Central memory CD8-positive, alpha-beta T cell (primary cell): ENCODE results near the gene SEPTIN10.
"Not testable (repeated sequence)": the region's sequence is repeated elsewhere in the genome, so short reads cannot be mapped to it uniquely, and the experiment has no call there.

Experiments
- ATAC-seq: fragments of 150-1000 bp; cut with Tn5 transposase; replicated peaks from 2 replicates; pipeline ENCODE4 v1.10.0; 2022; ENCODE audit warnings: mild to moderate bottlenecking, moderate FRiP score, moderate number of reproducible peaks; ENCODE audit not compliant: poor library complexity, severe bottlenecking; ENCODE audit errors: extremely low read depth
- DNase-seq, 2 donors: peaks; one replicate each; pipeline ENCODE4 v3.0.0; 2021; ENCODE audit warnings: low spot score in 2 of 2
- H3K27ac Mint-ChIP-seq: one replicate; pipeline ENCODE4 v1.8.0; 2022; ENCODE audit warnings: low read depth, mild to moderate bottlenecking, moderate library complexity, mixed read lengths
- H3K27me3 Mint-ChIP-seq: one replicate; pipeline ENCODE4 v1.8.0; 2022; ENCODE audit warnings: mixed read lengths
- H3K36me3 Mint-ChIP-seq: one replicate; pipeline ENCODE4 v1.8.0; 2022; ENCODE audit warnings: mild to moderate bottlenecking, moderate library complexity, mixed read lengths; ENCODE audit not compliant: insufficient read depth
- H3K4me1 Mint-ChIP-seq: one replicate; pipeline ENCODE4 v1.8.0; 2022; ENCODE audit warnings: mixed read lengths
- H3K4me3 Mint-ChIP-seq: one replicate; pipeline ENCODE4 v1.8.0; 2022; ENCODE audit warnings: mild to moderate bottlenecking, moderate library complexity, mixed read lengths
- H3K9me3 Mint-ChIP-seq: one replicate; pipeline ENCODE4 v1.8.0; 2022; ENCODE audit warnings: mixed read lengths

The SEPTIN10 gene

GRCh38 chr2:109547280-109547679, 66.5 kb downstream of the SEPTIN10 start:
- H3K36me3 Mint-ChIP-seq: no peaks in the 10 kb centered on the region
- H3K27me3 Mint-ChIP-seq: peaks cover 20% of the 10 kb centered on the region
- no peaks in the 10 kb centered on the region for H3K9me3 Mint-ChIP-seq
- no peak overlapping the region for H3K4me3 Mint-ChIP-seq
- no peak for ATAC-seq
- no peak overlapping the region for H3K27ac Mint-ChIP-seq
- no peaks in the 10 kb centered on the region for H3K4me1 Mint-ChIP-seq
- no peak for DNase-seq

GRCh38 chr2:109545828-109546713, 67.7 kb downstream of the SEPTIN10 start:
- H3K27me3 Mint-ChIP-seq: peaks cover 28% of the 10 kb centered on the region
- peak in 1 of 2 donors; percentile 42 for DNase-seq
- no peaks in the 10 kb centered on the region for H3K36me3 Mint-ChIP-seq
- no peak overlapping the region for H3K4me3 Mint-ChIP-seq
- no peak overlapping the region for H3K27ac Mint-ChIP-seq
- H3K9me3 Mint-ChIP-seq: no peaks in the 10 kb centered on the region
- peak; percentile 60 for ATAC-seq
- H3K4me1 Mint-ChIP-seq: no peaks in the 10 kb centered on the region

GRCh38 chr2:109542384-109542783, 71.4 kb downstream of the SEPTIN10 start:
- H3K4me3 Mint-ChIP-seq: no peak overlapping the region
- ATAC-seq (no peak), DNase-seq (no peak)
- no peaks in the 10 kb centered on the region for H3K36me3 Mint-ChIP-seq
- no peak overlapping the region for H3K27ac Mint-ChIP-seq
- no peaks in the 10 kb centered on the region for H3K9me3 Mint-ChIP-seq
- H3K4me1 Mint-ChIP-seq: no peaks in the 10 kb centered on the region
- H3K27me3 Mint-ChIP-seq: peaks cover 28% of the 10 kb centered on the region

DNA sequence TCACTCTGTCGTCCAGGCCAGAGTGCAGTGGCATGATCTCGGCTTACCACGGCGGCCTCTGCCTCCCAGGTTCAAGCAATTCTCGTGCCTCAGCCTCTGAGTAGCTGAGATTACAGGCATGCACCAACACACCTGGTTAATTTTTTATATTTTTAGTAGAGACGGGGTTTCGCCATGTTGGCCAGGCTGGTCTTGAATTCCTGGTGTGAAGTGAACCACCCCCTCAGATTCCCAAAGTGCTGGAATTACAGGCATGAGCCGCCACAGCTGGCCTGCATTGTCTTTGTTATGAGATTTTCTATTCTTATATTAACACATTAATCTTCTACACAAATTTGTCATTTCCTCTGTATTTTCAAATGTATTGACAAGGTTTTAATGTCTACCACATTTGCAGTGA, 75.2 kb downstream of the SEPTIN10 start:
- Mint-ChIP-seq H3K27ac (no peak overlapping the region), H3K27me3 (peaks cover 29% of the 10 kb centered on the region), H3K9me3 (no peaks in the 10 kb centered on the region), H3K4me3 (no peak overlapping the region), H3K36me3 (no peaks in the 10 kb centered on the region), H3K4me1 (no peaks in the 10 kb centered on the region)
- ATAC-seq (no peak), DNase-seq (no peak)

DNA sequence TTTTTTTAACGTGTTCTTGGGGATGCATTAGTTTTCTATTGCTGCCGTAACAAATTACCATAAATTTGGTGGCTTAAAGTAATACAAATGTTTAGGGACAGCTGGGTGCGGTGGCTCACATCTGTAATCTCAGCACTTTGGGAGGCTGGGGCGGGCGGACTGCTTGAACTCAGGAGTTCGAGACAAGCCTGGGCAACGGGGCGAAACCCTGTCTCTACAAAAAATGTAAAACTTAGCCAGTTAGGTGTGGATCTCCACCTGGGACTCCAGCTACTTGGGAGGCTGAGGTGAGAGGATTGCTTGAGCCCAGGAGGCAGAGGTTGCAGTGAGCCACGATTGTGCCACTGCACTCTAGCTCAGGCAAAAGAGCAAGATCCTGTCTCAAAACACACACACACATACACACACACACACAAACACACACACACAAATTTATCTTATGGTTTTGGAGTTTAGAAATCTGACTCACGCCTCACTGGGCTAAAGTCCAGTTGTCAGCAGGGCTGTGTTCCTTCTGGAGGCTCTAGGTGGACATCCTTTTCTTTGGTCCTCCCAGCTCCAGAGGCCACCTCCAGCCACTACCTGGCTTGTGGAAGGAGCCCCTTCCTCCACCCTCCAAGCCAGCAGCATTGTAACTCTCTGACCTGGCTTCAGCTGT, 76.1 kb downstream of the SEPTIN10 start:
- Mint-ChIP-seq H3K27me3 (peaks cover 32% of the 10 kb centered on the region), H3K27ac (no peak overlapping the region), H3K9me3 (no peaks in the 10 kb centered on the region), H3K36me3 (no peaks in the 10 kb centered on the region), H3K4me3 (no peak overlapping the region), H3K4me1 (no peaks in the 10 kb centered on the region)
- DNase-seq (no peak), ATAC-seq (no peak)

DNA sequence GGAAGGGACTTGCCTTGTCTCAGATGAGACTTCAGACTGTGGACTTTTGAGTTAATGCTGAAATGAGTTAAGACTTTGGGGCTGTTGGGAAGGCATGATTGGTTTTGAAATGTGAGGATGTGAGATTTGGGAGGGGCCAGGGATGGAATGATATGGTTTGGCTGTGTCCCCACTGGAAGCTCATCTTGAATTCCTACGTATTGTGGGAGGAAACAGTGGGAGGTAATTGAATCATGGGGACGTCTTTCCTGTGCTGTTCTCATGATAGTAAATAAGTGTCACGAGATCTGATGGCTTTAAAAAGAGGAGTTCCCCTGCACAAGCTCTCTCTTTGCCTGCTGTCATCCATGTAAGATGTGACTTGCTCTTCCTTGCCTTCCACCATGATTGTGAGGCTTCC, 77.2 kb downstream of the SEPTIN10 start:
- not testable (repeated sequence) for ATAC-seq, H3K27ac Mint-ChIP-seq, H3K4me3 Mint-ChIP-seq, H3K36me3 Mint-ChIP-seq, H3K9me3 Mint-ChIP-seq, H3K4me1 Mint-ChIP-seq, DNase-seq
- peaks cover 37% of the 10 kb centered on the region for H3K27me3 Mint-ChIP-seq

DNA sequence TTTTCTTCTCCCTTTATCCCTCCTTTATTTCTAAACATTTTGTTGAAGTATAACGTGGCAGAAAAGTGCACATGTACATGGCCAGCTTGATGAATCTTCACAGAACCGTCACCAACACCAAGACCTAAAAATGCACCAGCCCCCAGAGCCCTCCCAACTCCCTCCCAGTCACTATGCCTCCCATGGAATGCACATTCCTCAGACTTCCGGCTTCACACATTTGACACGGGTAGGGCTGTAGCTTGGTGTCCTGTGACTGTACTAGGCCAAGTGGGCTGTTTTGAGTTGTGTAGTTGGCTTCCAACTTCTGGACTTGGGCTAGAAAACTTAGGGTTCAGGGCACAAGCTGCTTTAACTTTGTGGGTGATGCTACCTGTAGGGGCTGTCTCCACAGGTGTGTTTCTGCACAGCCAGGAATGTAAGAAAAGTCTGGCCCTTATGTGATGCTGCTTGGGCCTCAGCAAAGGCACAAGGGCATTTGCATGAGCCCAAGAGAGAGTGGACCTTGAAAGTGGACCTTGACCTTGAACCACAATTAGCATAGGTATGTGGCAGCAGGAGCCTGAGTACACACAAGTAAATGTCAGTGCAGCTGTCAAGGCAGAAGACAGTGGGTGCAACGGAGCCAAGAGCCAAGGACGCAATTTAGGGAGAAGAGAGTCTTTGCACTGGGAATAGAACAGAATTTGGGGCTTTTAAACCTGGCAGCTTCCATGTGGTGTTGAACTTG, 78.4 kb downstream of the SEPTIN10 start:
- H3K4me3 Mint-ChIP-seq: no peak overlapping the region
- H3K36me3 Mint-ChIP-seq: no peaks in the 10 kb centered on the region
- DNase-seq (no peak), ATAC-seq (no peak)
- H3K4me1 Mint-ChIP-seq: no peaks in the 10 kb centered on the region
- no peaks in the 10 kb centered on the region for H3K9me3 Mint-ChIP-seq
- peaks cover 38% of the 10 kb centered on the region for H3K27me3 Mint-ChIP-seq
- no peak overlapping the region for H3K27ac Mint-ChIP-seq

- Mint-ChIP-seq H3K4me1 (no peaks in the 10 kb centered on the region), H3K9me3 (no peaks in the 10 kb centered on the region), H3K27me3 (peaks cover 52% of the 10 kb centered on the region), H3K4me3 (no peak overlapping the region), H3K27ac (no peak overlapping the region), H3K36me3 (no peaks in the 10 kb centered on the region)
- DNase-seq (no peak), ATAC-seq (no peak)
Measured at GRCh38 chr2:109533823-109534222, 79.9 kb downstream of the SEPTIN10 start.

GRCh38 chr2:109532728-109533076, 81.1 kb downstream of the SEPTIN10 start:
- Mint-ChIP-seq H3K4me3 (no peak overlapping the region), H3K27ac (no peak overlapping the region), H3K4me1 (no peaks in the 10 kb centered on the region), H3K36me3 (peaks cover 4% of the 10 kb centered on the region), H3K9me3 (no peaks in the 10 kb centered on the region), H3K27me3 (peaks cover 63% of the 10 kb centered on the region)
- DNase-seq (no peak), ATAC-seq (no peak)

DNA sequence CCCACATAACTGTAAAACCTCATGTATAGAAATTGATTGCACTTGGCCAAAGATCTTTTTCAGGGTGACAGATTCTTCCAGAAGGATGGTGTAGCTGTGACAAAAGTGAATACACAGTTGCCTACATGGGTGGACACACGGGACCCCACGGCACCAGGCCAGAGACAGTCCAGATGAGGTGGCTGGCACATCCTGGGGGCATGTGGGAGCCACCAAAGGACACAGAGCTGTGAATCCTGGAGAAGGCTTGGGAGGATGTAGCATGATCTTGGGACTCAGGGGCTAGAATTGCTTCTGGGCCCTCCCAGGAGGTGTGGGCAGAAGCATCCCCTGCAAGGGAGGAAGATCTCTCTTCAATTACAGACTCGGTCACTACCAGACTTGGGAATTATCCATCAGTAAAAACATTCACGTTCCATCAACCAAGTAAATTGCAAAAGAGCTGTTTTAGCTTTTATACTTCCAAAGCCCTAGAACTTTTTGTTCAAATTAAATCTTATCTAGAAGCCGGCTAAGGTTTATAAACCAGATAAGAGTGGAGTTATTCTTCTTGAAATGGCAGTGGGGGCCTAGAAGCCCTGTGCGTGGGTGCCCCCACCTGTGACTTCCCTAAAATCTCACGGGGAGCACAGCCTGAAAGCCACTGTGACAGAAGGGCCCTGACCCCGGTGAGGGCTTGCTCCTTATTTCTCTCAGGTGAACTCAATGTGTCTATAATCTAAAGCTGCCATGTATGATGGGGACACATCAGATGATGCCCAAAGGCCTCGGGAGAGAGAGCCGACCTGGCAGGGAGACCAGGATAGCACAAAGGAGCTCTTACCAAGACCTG, 81.7 kb downstream of the SEPTIN10 start:
- no peak overlapping the region for H3K27ac Mint-ChIP-seq
- peaks cover 69% of the 10 kb centered on the region for H3K27me3 Mint-ChIP-seq
- DNase-seq: no peak
- H3K36me3 Mint-ChIP-seq: peaks cover 4% of the 10 kb centered on the region
- H3K9me3 Mint-ChIP-seq: no peaks in the 10 kb centered on the region
- no peak overlapping the region for H3K4me3 Mint-ChIP-seq
- H3K4me1 Mint-ChIP-seq: no peaks in the 10 kb centered on the region
- no peak for ATAC-seq

- Mint-ChIP-seq H3K27ac (no peak overlapping the region), H3K9me3 (no peaks in the 10 kb centered on the region)
Measured at GRCh38 chr2:109531221-109531620, 82.5 kb downstream of the SEPTIN10 start.

DNA sequence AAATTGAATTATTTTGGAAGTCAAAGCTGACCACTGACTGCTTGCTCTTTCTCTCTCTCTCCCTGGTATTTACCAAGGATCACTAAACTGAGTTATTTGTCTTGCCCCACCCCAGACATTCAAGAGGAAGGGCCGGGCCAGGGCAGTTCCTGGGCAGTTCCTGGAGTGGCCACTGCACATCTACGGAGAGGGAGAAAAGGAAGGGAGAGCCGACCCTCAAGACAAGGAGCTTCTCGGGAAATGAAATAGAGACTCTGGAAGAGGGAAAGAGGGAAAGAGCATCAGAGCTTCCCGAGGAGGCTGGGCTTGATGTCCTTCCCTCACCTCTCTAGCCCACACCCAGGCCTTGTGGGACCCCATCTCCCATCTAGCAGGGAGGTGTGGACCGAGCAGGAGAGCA, 83.1 kb downstream of the SEPTIN10 start:
- ATAC-seq: no peak
- Mint-ChIP-seq H3K36me3 (peaks cover 4% of the 10 kb centered on the region), H3K9me3 (no peaks in the 10 kb centered on the region), H3K27me3 (peaks cover 73% of the 10 kb centered on the region), H3K27ac (no peak overlapping the region), H3K4me3 (no peak overlapping the region), H3K4me1 (no peaks in the 10 kb centered on the region)
- no peak for DNase-seq

More at GRCh38 chr2:109531221-109531620, 82.5 kb downstream of the SEPTIN10 start:
- no peak overlapping the region for H3K4me3 Mint-ChIP-seq
- DNase-seq (no peak), ATAC-seq (no peak)
- peaks cover 78% of the 10 kb centered on the region for H3K27me3 Mint-ChIP-seq
- H3K36me3 Mint-ChIP-seq: peaks cover 4% of the 10 kb centered on the region
- H3K4me1 Mint-ChIP-seq: no peaks in the 10 kb centered on the region
